ENCODE data around the gene ING5. TPM values are rescaled to one million over a fixed set of nuclear protein-coding genes. Genes with fewer than 3 reads are reported as not detected.

Gene ING5
- total and polyA plus RNA-seq, 8 donors, result 19.9 to 160 (median 32.4) TPM

GRCh38 chr2:241762933-241763369 is 61.1 kb downstream of the ING5 start:
- WGBS, 5 donors, result 62 to 89% (median 67%) methylated on average over 13 of the region's 13 CpGs
- no peak for DNase-seq
- peaks cover 0 to 4% (median 0%) of the 10 kb centered on the region in 4 donors for H3K9me3 ChIP-seq
- peaks cover 0 to 8% (median 4%) of the 10 kb centered on the region in 4 donors for H3K4me1 ChIP-seq
- intact Hi-C loops (cut with DNase I; ENCODE audit: low total_unique reads), result no loop called here
- no peaks in the 10 kb centered on the region for H3K27me3 ChIP-seq
- TF ChIP-seq CTCF (IDR thresholded peaks at IDR 0.05), result no peak
- TF ChIP-seq POLR2A (IDR thresholded peaks at IDR 0.05), result no peak
- no peak for TF ChIP-seq POLR2AphosphoS5 (IDR thresholded peaks at IDR 0.05)
- no peak for TF ChIP-seq EP300 (IDR thresholded peaks at IDR 0.05)
- no peak overlapping the region for H3K4me3 ChIP-seq
- peak overlapping the region in 3 of 5 donors; percentile 7 to 26 (median 7) for H3K27ac ChIP-seq
- H3K36me3 ChIP-seq, result peaks cover 0 to 59% (median 43%) of the 10 kb centered on the region in 4 donors

- H3K4me3 ChIP-seq, result no peak overlapping the region
- peaks cover 0 to 8% (median 4%) of the 10 kb centered on the region in 4 donors for H3K4me1 ChIP-seq
- H3K9me3 ChIP-seq, result peaks cover 0 to 4% (median 0%) of the 10 kb centered on the region in 4 donors
- H3K27me3 ChIP-seq, result no peaks in the 10 kb centered on the region
- WGBS, 5 donors, result 73 to 84% (median 77%) methylated on average over 20 of the region's 20 CpGs
- TF ChIP-seq POLR2A (IDR thresholded peaks at IDR 0.05) (no peak), EP300 (IDR thresholded peaks at IDR 0.05) (no peak), CTCF (IDR thresholded peaks at IDR 0.05) (no peak), POLR2AphosphoS5 (IDR thresholded peaks at IDR 0.05) (no peak)
- peak in 1 of 2 donors; percentile 0 for DNase-seq
- peaks cover 0 to 58% (median 42%) of the 10 kb centered on the region in 4 donors for H3K36me3 ChIP-seq
- intact Hi-C loops (cut with DNase I; ENCODE audit: low total_unique reads), result no loop called here
- H3K27ac ChIP-seq, result peak overlapping the region in 2 of 5 donors; percentile 7 to 13
These were observed 61.9 kb downstream of the ING5 start for GRCh38 chr2:241763551-241764274.

- H3K27me3 ChIP-seq, result no peaks in the 10 kb centered on the region
- peaks cover 0 to 53% (median 34%) of the 10 kb centered on the region in 4 donors for H3K36me3 ChIP-seq
- TF ChIP-seq EP300 (IDR thresholded peaks at IDR 0.05) (no peak), POLR2A (IDR thresholded peaks at IDR 0.05) (no peak)
- peaks cover 0 to 4% (median 0%) of the 10 kb centered on the region in 4 donors for H3K9me3 ChIP-seq
- WGBS, 5 donors, result 86 to 90% (median 89%) methylated on average over 23 to 27 of the region's 27 CpGs
- H3K4me3 ChIP-seq, result no peak overlapping the region
- DNase-seq, result peak in 1 of 2 donors; percentile 67
- H3K4me1 ChIP-seq, result peaks cover 0 to 8% (median 4%) of the 10 kb centered on the region in 4 donors
- intact Hi-C loops (cut with DNase I; ENCODE audit: low total_unique reads), result no loop called here
- H3K27ac ChIP-seq, result no peak overlapping the region
These were observed 62.7 kb downstream of the ING5 start for GRCh38 chr2:241764275-241765241.

- WGBS, 5 donors, result 83 to 95% (median 89%) methylated on average over 21 to 37 of the region's 37 CpGs
- peaks cover 0 to 18% (median 12%) of the 10 kb centered on the region in 4 donors for H3K4me1 ChIP-seq
- DNase-seq, result peak in 1 of 2 donors; percentile 3
- intact Hi-C loops (cut with DNase I; ENCODE audit: low total_unique reads), result no loop called here
- H3K36me3 ChIP-seq, result peaks cover 0 to 34% (median 25%) of the 10 kb centered on the region in 4 donors
- peaks cover 0 to 21% (median 0%) of the 10 kb centered on the region in 3 donors for H3K27me3 ChIP-seq
- no peaks in the 10 kb centered on the region for H3K9me3 ChIP-seq
- no peak overlapping the region for H3K4me3 ChIP-seq
- H3K27ac ChIP-seq, result no peak overlapping the region
- no peak for TF ChIP-seq EP300 (IDR thresholded peaks at IDR 0.05)
- TF ChIP-seq CTCF (IDR thresholded peaks at IDR 0.05), result no peak
- TF ChIP-seq POLR2AphosphoS5 (IDR thresholded peaks at IDR 0.05), result no peak
- TF ChIP-seq POLR2A (IDR thresholded peaks at IDR 0.05), result no peak
These were observed 65.8 kb downstream of the ING5 start for GRCh38 chr2:241767464-241768250.
